HUES64 (cell line): ENCODE data around the gene CD74.

Experiments
- H3K27ac ChIP-seq: 2 replicates; pipeline ENCODE4 v1.7.0; 2013; ENCODE audit warnings: low read depth, low read length, inconsistent platforms
- H3K27me3 ChIP-seq: 2 replicates; pipeline ENCODE4 v1.6.1; 2013; ENCODE audit warnings: mild to moderate bottlenecking, low read length; ENCODE audit not compliant: insufficient read depth
- H3K36me3 ChIP-seq: 2 replicates; pipeline ENCODE4 v1.6.1; 2013; ENCODE audit warnings: mild to moderate bottlenecking, low read length; ENCODE audit not compliant: insufficient read depth
- H3K4me1 ChIP-seq: 2 replicates; pipeline ENCODE4 v1.6.1; 2013; ENCODE audit warnings: mild to moderate bottlenecking, low read length, moderate library complexity; ENCODE audit not compliant: insufficient read depth
- H3K4me3 ChIP-seq: 2 replicates; pipeline ENCODE4 v1.5.1; 2013; ENCODE audit warnings: mild to moderate bottlenecking, low read length, moderate library complexity
- H3K9ac ChIP-seq: 2 replicates; pipeline ENCODE4 v1.6.1; 2013; ENCODE audit warnings: mild to moderate bottlenecking, low read depth, low read length
- H3K9me3 ChIP-seq: 2 replicates; pipeline ENCODE4 v1.6.1; 2013; ENCODE audit warnings: low read depth, low read length; ENCODE audit not compliant: insufficient read depth
- WGBS: fragments of 150-250, 120-280 bp; methylation state at CpG from one replicate; pipeline ENCODE4 v1.1.7; 2013; ENCODE audit warnings: missing lambda C conversion rate; 5-methylcytosine and 5-hydroxymethylcytosine counted together

The CD74 gene

GRCh38 chr5:150391986-150392385 lies 20.7 kb downstream of the CD74 start:
- H3K9me3 ChIP-seq, result no peaks in the 10 kb centered on the region
- no peaks in the 10 kb centered on the region for H3K27me3 ChIP-seq
- no peak overlapping the region for H3K9ac ChIP-seq
- no peak overlapping the region for H3K4me3 ChIP-seq
- 97% methylated on average over 3 of the region's 3 CpGs for WGBS
- no peak overlapping the region for H3K27ac ChIP-seq
- no peaks in the 10 kb centered on the region for H3K4me1 ChIP-seq
- peaks cover 99% of the 10 kb centered on the region for H3K36me3 ChIP-seq

GRCh38 chr5:150391064-150391834 lies 21.5 kb downstream of the CD74 start:
- H3K4me1 ChIP-seq, result no peaks in the 10 kb centered on the region
- H3K9me3 ChIP-seq, result no peaks in the 10 kb centered on the region
- 94% methylated on average over 13 of the region's 13 CpGs for WGBS
- H3K9ac ChIP-seq, result no peak overlapping the region
- no peak overlapping the region for H3K4me3 ChIP-seq
- H3K27me3 ChIP-seq, result no peaks in the 10 kb centered on the region
- H3K27ac ChIP-seq, result no peak overlapping the region
- peaks cover 99% of the 10 kb centered on the region for H3K36me3 ChIP-seq

- Histone ChIP-seq H3K27me3 (no peaks in the 10 kb centered on the region), H3K4me1 (no peaks in the 10 kb centered on the region), H3K9me3 (no peaks in the 10 kb centered on the region), H3K4me3 (no peak overlapping the region), H3K9ac (no peak overlapping the region), H3K36me3 (peaks cover 98% of the 10 kb centered on the region), H3K27ac (no peak overlapping the region)
- WGBS, result 96% methylated on average over 13 of the region's 13 CpGs
Measured at GRCh38 chr5:150389531-150390266, 23.0 kb downstream of the CD74 start.

- Histone ChIP-seq H3K9ac (no peak overlapping the region), H3K9me3 (no peaks in the 10 kb centered on the region), H3K36me3 (peaks cover 98% of the 10 kb centered on the region), H3K27ac (no peak overlapping the region), H3K4me1 (no peaks in the 10 kb centered on the region), H3K27me3 (no peaks in the 10 kb centered on the region), H3K4me3 (no peak overlapping the region)
- WGBS, result 84% methylated on average over 11 of the region's 15 CpGs
Measured at GRCh38 chr5:150386024-150386855, 26.5 kb downstream of the CD74 start.

GRCh38 chr5:150384701-150385100 lies 28.0 kb downstream of the CD74 start:
- Histone ChIP-seq H3K4me1 (no peaks in the 10 kb centered on the region), H3K9ac (no peak overlapping the region), H3K9me3 (no peaks in the 10 kb centered on the region), H3K27me3 (no peaks in the 10 kb centered on the region), H3K4me3 (no peak overlapping the region), H3K27ac (no peak overlapping the region), H3K36me3 (peaks cover 99% of the 10 kb centered on the region)
- WGBS, result 95% methylated on average over 5 of the region's 5 CpGs

- H3K36me3 ChIP-seq, result peaks cover 100% of the 10 kb centered on the region
- H3K27me3 ChIP-seq, result no peaks in the 10 kb centered on the region
- H3K9me3 ChIP-seq, result no peaks in the 10 kb centered on the region
- WGBS, result 89% methylated on average over 5 of the region's 5 CpGs
- no peak overlapping the region; the same call in 1 of the 2 replicates for H3K27ac ChIP-seq
- H3K4me1 ChIP-seq, result no peaks in the 10 kb centered on the region; the same call in 1 of the 2 replicates
- H3K9ac ChIP-seq, result no peak overlapping the region
- no peak overlapping the region for H3K4me3 ChIP-seq
Measured at GRCh38 chr5:150377964-150378694, 34.6 kb downstream of the CD74 start.

GRCh38 chr5:150376799-150377771 lies 35.6 kb downstream of the CD74 start:
- no peaks in the 10 kb centered on the region for H3K27me3 ChIP-seq
- 81% methylated on average over 10 of the region's 10 CpGs for WGBS
- no peak overlapping the region for H3K9ac ChIP-seq
- H3K36me3 ChIP-seq, result peaks cover 100% of the 10 kb centered on the region
- H3K9me3 ChIP-seq, result no peaks in the 10 kb centered on the region
- H3K27ac ChIP-seq, result peak overlapping the region; percentile 32; the same call in 1 of the 2 replicates
- no peak overlapping the region for H3K4me3 ChIP-seq
- H3K4me1 ChIP-seq, result no peaks in the 10 kb centered on the region; the same call in 1 of the 2 replicates

- no peak overlapping the region for H3K4me3 ChIP-seq
- no peak overlapping the region for H3K27ac ChIP-seq
- no peak overlapping the region; the same call in 1 of the 2 replicates for H3K9ac ChIP-seq
- H3K4me1 ChIP-seq, result no peaks in the 10 kb centered on the region; the same call in 1 of the 2 replicates
- H3K36me3 ChIP-seq, result peaks cover 100% of the 10 kb centered on the region
- H3K9me3 ChIP-seq, result no peaks in the 10 kb centered on the region
- no peaks in the 10 kb centered on the region for H3K27me3 ChIP-seq
- WGBS, result 92% methylated on average over 11 of the region's 11 CpGs
Measured at GRCh38 chr5:150374651-150375050, 38.1 kb downstream of the CD74 start.

GRCh38 chr5:150372639-150373038 lies 40.1 kb downstream of the CD74 start:
- no peaks in the 10 kb centered on the region for H3K9me3 ChIP-seq
- H3K36me3 ChIP-seq, result peaks cover 100% of the 10 kb centered on the region
- WGBS, result 95% methylated on average over 6 of the region's 6 CpGs

GRCh38 chr5:150368526-150368925 lies 44.2 kb downstream of the CD74 start:
- peaks cover 94% of the 10 kb centered on the region for H3K36me3 ChIP-seq
- H3K27ac ChIP-seq, result no peak overlapping the region

More at GRCh38 chr5:150372639-150373038, 40.1 kb downstream of the CD74 start:
- no peak overlapping the region for H3K9ac ChIP-seq
- no peaks in the 10 kb centered on the region; the same call in 1 of the 2 replicates for H3K4me1 ChIP-seq
- no peaks in the 10 kb centered on the region for H3K27me3 ChIP-seq
- H3K27ac ChIP-seq, result no peak overlapping the region
- H3K4me3 ChIP-seq, result no peak overlapping the region

More at GRCh38 chr5:150368526-150368925, 44.2 kb downstream of the CD74 start:
- H3K9ac ChIP-seq, result no peak overlapping the region
- H3K27me3 ChIP-seq, result no peaks in the 10 kb centered on the region
- H3K4me3 ChIP-seq, result no peak overlapping the region
- no peaks in the 10 kb centered on the region for H3K4me1 ChIP-seq
- H3K9me3 ChIP-seq, result no peaks in the 10 kb centered on the region
- WGBS, result 92% methylated on average over 4 of the region's 4 CpGs
